ENCODE data around the gene RNF133.
A peak's percentile ranks its signal among the peaks of the same experiment; 100 is the strongest.
"Not testable (repeated sequence)": the region's sequence is repeated elsewhere in the genome, so short reads cannot be mapped to it uniquely, and the experiment has no call there.

DNA sequence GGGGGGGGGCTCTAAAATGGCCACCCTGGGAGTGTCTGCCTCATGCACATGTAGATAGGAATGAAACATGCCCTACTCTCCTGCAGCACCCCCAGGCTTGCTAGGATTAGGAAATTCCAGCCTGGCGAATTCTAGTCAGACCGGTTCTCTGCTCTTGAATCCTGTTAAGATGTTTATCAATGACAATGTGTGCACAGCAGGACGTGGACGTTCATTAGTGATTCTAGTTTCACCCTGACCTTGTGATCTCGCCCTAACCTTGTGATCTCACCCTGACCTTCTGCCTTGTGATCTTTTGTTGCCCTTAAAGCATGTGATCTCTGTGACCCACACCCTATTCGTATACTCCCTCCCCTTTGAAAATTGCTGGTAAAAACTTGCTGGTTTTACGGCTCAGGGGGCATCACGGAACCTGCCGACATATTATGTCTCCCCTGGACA, 19.6 kb downstream of the RNF133 start:
- TF ChIP-seq, protein P1, sequence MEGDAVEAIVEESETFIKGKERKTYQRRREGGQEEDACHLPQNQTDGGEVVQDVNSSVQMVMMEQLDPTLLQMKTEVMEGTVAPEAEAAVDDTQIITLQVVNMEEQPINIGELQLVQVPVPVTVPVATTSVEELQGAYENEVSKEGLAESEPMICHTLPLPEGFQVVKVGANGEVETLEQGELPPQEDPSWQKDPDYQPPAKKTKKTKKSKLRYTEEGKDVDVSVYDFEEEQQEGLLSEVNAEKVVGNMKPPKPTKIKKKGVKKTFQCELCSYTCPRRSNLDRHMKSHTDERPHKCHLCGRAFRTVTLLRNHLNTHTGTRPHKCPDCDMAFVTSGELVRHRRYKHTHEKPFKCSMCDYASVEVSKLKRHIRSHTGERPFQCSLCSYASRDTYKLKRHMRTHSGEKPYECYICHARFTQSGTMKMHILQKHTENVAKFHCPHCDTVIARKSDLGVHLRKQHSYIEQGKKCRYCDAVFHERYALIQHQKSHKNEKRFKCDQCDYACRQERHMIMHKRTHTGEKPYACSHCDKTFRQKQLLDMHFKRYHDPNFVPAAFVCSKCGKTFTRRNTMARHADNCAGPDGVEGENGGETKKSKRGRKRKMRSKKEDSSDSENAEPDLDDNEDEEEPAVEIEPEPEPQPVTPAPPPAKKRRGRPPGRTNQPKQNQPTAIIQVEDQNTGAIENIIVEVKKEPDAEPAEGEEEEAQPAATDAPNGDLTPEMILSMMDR (IDR thresholded peaks at IDR 0.05 in 2 of 3, conservative IDR thresholded peaks at IDR 0.05 in 1 of 3; ENCODE audit: borderline replicate concordance in 1 of 3, insufficient read depth in 1 of 3, low read depth in 2 of 3, low read length in 2 of 3): not testable (repeated sequence)
- TF ChIP-seq, protein P2, sequence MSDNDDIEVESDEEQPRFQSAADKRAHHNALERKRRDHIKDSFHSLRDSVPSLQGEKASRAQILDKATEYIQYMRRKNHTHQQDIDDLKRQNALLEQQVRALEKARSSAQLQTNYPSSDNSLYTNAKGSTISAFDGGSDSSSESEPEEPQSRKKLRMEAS (IDR thresholded peaks at IDR 0.05): peak; percentile 64
- not testable (repeated sequence) for TF ChIP-seq EZH2 (IDR thresholded peaks at IDR 0.05); ZNF274 (IDR thresholded peaks at IDR 0.05; ENCODE audit: low read depth, low read length); POLR2A (IDR thresholded peaks at IDR 0.05; ENCODE audit: borderline replicate concordance, extremely low read depth, insufficient read depth, insufficient read length); POLR2AphosphoS5 (IDR thresholded peaks at IDR 0.05; ENCODE audit: low read depth, low read length); RAD21 (IDR thresholded peaks at IDR 0.05; ENCODE audit: low read depth)
- TF ChIP-seq, protein P3, sequence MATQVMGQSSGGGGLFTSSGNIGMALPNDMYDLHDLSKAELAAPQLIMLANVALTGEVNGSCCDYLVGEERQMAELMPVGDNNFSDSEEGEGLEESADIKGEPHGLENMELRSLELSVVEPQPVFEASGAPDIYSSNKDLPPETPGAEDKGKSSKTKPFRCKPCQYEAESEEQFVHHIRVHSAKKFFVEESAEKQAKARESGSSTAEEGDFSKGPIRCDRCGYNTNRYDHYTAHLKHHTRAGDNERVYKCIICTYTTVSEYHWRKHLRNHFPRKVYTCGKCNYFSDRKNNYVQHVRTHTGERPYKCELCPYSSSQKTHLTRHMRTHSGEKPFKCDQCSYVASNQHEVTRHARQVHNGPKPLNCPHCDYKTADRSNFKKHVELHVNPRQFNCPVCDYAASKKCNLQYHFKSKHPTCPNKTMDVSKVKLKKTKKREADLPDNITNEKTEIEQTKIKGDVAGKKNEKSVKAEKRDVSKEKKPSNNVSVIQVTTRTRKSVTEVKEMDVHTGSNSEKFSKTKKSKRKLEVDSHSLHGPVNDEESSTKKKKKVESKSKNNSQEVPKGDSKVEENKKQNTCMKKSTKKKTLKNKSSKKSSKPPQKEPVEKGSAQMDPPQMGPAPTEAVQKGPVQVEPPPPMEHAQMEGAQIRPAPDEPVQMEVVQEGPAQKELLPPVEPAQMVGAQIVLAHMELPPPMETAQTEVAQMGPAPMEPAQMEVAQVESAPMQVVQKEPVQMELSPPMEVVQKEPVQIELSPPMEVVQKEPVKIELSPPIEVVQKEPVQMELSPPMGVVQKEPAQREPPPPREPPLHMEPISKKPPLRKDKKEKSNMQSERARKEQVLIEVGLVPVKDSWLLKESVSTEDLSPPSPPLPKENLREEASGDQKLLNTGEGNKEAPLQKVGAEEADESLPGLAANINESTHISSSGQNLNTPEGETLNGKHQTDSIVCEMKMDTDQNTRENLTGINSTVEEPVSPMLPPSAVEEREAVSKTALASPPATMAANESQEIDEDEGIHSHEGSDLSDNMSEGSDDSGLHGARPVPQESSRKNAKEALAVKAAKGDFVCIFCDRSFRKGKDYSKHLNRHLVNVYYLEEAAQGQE (IDR thresholded peaks at IDR 0.05; ENCODE audit: low read depth): not testable (repeated sequence)

Measured in HCT116 (cell line).